Measurements from ENCODE around the gene NLGN4Y. TPM values are rescaled to one million over a fixed set of nuclear protein-coding genes. Genes with fewer than 3 reads are reported as not detected.

Gene NLGN4Y
- total RNA-seq, 1 experiment from 2014 or later, result not detected

DNA sequence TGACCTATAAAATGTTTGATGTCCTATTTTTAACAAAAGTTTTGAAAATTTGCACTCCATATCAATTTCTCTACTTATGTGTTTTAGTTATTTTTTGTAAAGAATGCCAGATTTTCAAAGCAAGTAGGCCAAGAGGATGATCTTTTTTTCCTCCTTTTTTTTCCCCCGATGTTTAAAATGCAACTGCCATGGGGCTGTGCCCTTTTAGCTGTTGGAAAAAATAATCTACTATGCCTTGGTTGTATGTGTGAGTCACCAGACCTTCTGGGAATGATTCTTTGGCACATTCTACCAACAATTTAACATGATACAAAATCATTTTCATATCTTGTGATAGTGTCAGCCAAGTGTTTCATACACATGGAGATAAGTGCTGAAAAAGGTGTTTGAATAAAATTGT lies 217.3 kb downstream of the NLGN4Y start:
- TF ChIP-seq, protein P1, sequence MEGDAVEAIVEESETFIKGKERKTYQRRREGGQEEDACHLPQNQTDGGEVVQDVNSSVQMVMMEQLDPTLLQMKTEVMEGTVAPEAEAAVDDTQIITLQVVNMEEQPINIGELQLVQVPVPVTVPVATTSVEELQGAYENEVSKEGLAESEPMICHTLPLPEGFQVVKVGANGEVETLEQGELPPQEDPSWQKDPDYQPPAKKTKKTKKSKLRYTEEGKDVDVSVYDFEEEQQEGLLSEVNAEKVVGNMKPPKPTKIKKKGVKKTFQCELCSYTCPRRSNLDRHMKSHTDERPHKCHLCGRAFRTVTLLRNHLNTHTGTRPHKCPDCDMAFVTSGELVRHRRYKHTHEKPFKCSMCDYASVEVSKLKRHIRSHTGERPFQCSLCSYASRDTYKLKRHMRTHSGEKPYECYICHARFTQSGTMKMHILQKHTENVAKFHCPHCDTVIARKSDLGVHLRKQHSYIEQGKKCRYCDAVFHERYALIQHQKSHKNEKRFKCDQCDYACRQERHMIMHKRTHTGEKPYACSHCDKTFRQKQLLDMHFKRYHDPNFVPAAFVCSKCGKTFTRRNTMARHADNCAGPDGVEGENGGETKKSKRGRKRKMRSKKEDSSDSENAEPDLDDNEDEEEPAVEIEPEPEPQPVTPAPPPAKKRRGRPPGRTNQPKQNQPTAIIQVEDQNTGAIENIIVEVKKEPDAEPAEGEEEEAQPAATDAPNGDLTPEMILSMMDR (conservative IDR thresholded peaks at IDR 0.05), result no peak
- Histone ChIP-seq H2BK20ac (ENCODE audit: low read depth, low read length, poor library complexity, severe bottlenecking) (no peak overlapping the region), H4K91ac (ENCODE audit: insufficient read length, low read depth, low read length) (no peak overlapping the region), H3K14ac (ENCODE audit: insufficient read depth, low read length) (no peak overlapping the region), H3K9me3 (ENCODE audit: control insufficient read depth, low read depth, low read length) (no peaks in the 10 kb centered on the region), H4K5ac (ENCODE audit: insufficient read length, low read depth, low read length) (no peak overlapping the region), H4K20me1 (ENCODE audit: control insufficient read depth, insufficient read depth, insufficient read length) (no peaks in the 10 kb centered on the region), H2AK5ac (ENCODE audit: insufficient read length, low read length) (no peak overlapping the region), H2BK5ac (ENCODE audit: insufficient read length, low read length) (no peak overlapping the region), H3T11ph (ENCODE audit: low read length) (no peak overlapping the region), H2BK120ac (ENCODE audit: low read depth, low read length, poor library complexity, severe bottlenecking) (no peak overlapping the region), H3K56ac (ENCODE audit: insufficient read length, low read depth, low read length) (no peak overlapping the region), H2AFZ (ENCODE audit: low read length) (no peak overlapping the region), H2BK12ac (ENCODE audit: insufficient read length, low read depth, low read length) (no peak overlapping the region), H3K23ac (ENCODE audit: insufficient read length, low read depth, low read length) (no peak overlapping the region), H3K79me1 (ENCODE audit: insufficient read depth, low read depth, low read length, poor library complexity, severe bottlenecking) (no peaks in the 10 kb centered on the region), H3K9ac (ENCODE audit: extremely low read depth, insufficient read length, low read length) (no peak overlapping the region), H3K18ac (ENCODE audit: insufficient read length, low read depth, low read length) (no peak overlapping the region), H3K4me2 (ENCODE audit: insufficient read depth, insufficient read length, low read length) (no peak overlapping the region), H2BK15ac (ENCODE audit: low read depth, low read length) (no peak overlapping the region), H4K8ac (replicated peaks; ENCODE audit: insufficient read length, low read depth, low read length) (no peak overlapping the region), H3K4ac (ENCODE audit: low read depth, low read length) (no peak overlapping the region), H3K27me3 (ENCODE audit: insufficient read depth, low read length) (no peaks in the 10 kb centered on the region), H3K23me2 (ENCODE audit: insufficient read length, low read depth, low read length, poor library complexity, severe bottlenecking) (no peaks in the 10 kb centered on the region), H3K4me1 (ENCODE audit: insufficient read depth, low read length) (no peaks in the 10 kb centered on the region), H3K27ac (ENCODE audit: insufficient read length, low read depth, low read length) (no peak overlapping the region), H3K79me2 (ENCODE audit: insufficient read depth, low read length) (no peaks in the 10 kb centered on the region)
- Mint-ChIP-seq H3K4me3 (no peak overlapping the region), H3K27ac (no peak overlapping the region), H3K4me1 (no peaks in the 10 kb centered on the region), H3K36me3 (ENCODE audit: insufficient read depth in 1 of 3, low read depth in 3 of 3) (no peaks in the 10 kb centered on the region), H3K27me3 (ENCODE audit: low read depth) (no peaks in the 10 kb centered on the region), H3K9me3 (no peaks in the 10 kb centered on the region)
- WGBS (ENCODE audit: extremely low coverage, insufficient read length, low lambda C conversion rate), result no CpG with 5 or more reads among the region's 1 CpG
- no peak for DNase-seq

Measured in H9 (cell line).